GM20000 (cell line): ENCODE data around the gene RGS6.

Experiments
- DNase-seq: peaks from one replicate; pipeline ENCODE4 v3.0.0; 2012; ENCODE audit warnings: low spot score
- CTCF ChIP-seq: IDR thresholded peaks from 2 replicates; pipeline ENCODE4 v1.5.1; 2012; ENCODE audit warnings: mild to moderate bottlenecking, control low read depth; ENCODE audit errors: extremely low read depth, missing control alignments

Gene RGS6

GRCh38 chr14:72409047-72409446, 476.8 kb downstream of the RGS6 start:
- DNase-seq, result no peak
- TF ChIP-seq CTCF, result no peak

GRCh38 chr14:72416081-72416849, 484.0 kb downstream of the RGS6 start:
- no peak for TF ChIP-seq CTCF
- DNase-seq, result no peak

DNA sequence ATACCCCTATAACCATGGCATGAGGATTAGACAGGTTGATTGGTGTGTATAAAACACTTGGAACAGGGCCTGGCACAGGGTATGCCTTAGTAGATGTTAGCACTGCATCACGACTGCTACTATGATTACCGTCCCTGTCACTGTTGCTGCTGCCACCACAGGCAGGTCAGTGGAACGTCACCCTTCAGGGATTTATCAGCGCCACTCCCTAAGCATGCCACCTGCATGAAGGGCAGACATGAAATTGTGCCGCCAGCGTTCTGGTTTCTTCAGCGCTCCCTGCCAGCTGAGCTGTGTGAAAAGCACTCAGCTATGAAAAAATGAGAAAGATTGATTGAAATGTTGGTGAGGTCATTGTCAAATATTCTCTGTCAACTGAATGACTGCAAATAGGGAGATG, 484.7 kb downstream of the RGS6 start:
- no peak for TF ChIP-seq CTCF
- DNase-seq, result no peak

DNA sequence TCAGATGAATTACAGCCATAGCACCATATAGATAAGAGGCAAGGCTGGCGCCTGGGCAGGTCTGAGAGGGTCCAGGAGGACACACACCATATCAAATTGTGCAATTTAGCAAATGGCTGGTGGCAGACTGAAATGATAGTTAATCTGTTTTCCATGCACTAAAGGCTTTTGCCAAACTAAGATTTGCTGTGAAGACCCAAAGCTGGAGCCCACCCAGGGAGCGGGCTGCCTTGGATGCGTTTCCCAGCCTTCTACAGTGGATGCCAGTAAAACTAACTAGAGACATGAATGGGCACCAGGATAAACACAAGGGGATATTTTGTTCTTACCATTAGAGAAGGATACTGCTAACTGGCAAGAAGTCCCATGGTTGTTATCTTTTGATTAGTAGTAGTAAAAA, 486.6 kb downstream of the RGS6 start:
- no peak for TF ChIP-seq CTCF
- DNase-seq, result no peak

DNA sequence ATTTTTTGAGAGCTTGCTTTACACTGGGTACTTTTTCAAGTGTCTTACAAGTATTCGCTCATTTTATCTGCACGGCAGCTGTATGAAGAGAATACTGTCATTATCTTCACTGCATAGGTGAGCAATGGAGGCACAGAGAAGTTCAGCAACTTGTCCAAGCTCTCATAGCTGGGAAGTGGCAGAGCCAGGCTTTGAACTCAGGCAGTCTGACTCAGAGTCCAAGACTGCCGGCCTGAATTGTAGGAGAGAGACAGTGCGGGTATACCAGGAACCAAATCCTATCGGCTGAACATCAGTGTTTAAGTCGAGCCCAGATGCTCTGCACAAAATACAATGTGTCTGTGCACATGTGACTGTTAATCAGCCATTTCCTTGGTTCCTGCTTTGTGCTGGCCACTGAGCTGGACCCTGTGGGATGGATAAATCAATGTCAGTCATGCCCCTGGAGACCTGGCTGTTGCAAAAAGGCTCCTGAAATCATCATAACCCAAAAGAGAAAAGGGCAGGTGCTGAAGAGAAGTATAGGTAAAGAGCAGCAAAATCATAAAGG, 487.1 kb downstream of the RGS6 start:
- no peak for DNase-seq
- no peak for TF ChIP-seq CTCF

- DNase-seq, result peak; percentile 63
- peak; percentile 84 for TF ChIP-seq CTCF
Observed at GRCh38 chr14:72420749-72421474, 488.7 kb downstream of the RGS6 start.

DNA sequence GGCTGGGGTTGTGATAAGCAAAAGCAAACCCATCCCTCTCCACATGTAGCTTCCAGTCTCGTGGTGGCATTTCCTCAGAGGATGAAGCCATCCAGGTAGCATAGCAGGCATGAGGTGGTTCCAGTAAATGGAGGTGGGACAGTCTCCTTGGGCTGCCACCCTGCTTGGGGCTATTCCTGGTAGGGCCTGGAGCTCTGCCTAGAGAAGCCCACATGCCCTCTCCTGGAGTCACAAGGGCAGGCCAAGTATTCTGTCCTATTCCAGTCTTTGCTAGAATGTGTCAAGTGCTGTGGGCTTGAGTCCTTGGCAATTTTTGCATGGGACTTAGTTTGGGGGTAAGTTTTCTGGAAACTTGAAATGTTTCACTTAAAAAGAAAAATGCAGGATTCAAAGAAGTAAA, 491.7 kb downstream of the RGS6 start:
- no peak for DNase-seq
- no peak for TF ChIP-seq CTCF
